OCI-LY3 (cell line): ENCODE data around the gene GULP1.

Experiments
- H2AFZ ChIP-seq: fragments of 200-600, 300-600 bp; shearing (Covaris generic); 2 replicates; pipeline ENCODE4 v1.6.0; 2014; ENCODE audit warnings: antibody characterized with exemption, low read depth, low read length
- H3K27ac ChIP-seq: fragments of 200-600, 300-600 bp; sonication (generic); 2 replicates; pipeline ENCODE4 v1.5.1; 2014; ENCODE audit warnings: mild to moderate bottlenecking, low read length, moderate library complexity, mixed read lengths
- H3K27me3 ChIP-seq: fragments of 200-600, 300-600 bp; sonication (generic); 2 replicates; pipeline ENCODE4 v1.6.1; 2014; ENCODE audit warnings: low read depth, low read length, mixed read lengths
- H3K36me3 ChIP-seq: fragments of 200-600, 300-600 bp; sonication (generic); replicated peaks from 2 replicates; pipeline ENCODE3; 2014; ENCODE audit warnings: low read depth, low read length, mixed read lengths
- H3K4me1 ChIP-seq: fragments of 300-600, 200-600 bp; sonication (generic); 2 replicates; pipeline ENCODE4 v1.6.1; 2014; ENCODE audit warnings: low read length, mixed read lengths
- H3K4me2 ChIP-seq: fragments of 200-600, 300-600 bp; sonication (generic); 2 replicates; pipeline ENCODE4 v1.6.1; 2014; ENCODE audit warnings: low read length, mixed read lengths
- H3K4me3 ChIP-seq: fragments of 300-600, 200-600 bp; sonication (generic); 2 replicates; pipeline ENCODE4 v1.5.1; 2014; ENCODE audit warnings: antibody characterized with exemption, mild to moderate bottlenecking, low read length, moderate library complexity
- H3K79me2 ChIP-seq: fragments of 300-600, 200-600 bp; shearing (Covaris generic); 2 replicates; pipeline ENCODE4 v1.6.1; 2014; ENCODE audit warnings: mild to moderate bottlenecking, low read length, mixed read lengths
- H3K9ac ChIP-seq: fragments of 300-600, 200-600 bp; shearing (Covaris generic); 2 replicates; pipeline ENCODE4 v1.6.0; 2014; ENCODE audit warnings: mild to moderate bottlenecking, low read length, moderate library complexity
- H3K9me3 ChIP-seq: fragments of 200-600, 300-600 bp; shearing (Covaris generic); 2 replicates; pipeline ENCODE4 v1.6.1; 2014; ENCODE audit warnings: low read length, mixed read lengths; ENCODE audit not compliant: insufficient read depth
- H4K20me1 ChIP-seq: fragments of 200-600, 300-600 bp; sonication (generic); 2 replicates; pipeline ENCODE4 v1.6.1; 2016; ENCODE audit warnings: low read length, mixed read lengths; ENCODE audit not compliant: insufficient read depth
- EZH2phosphoT487 ChIP-seq: fragments of 200-600 bp; shearing (Covaris generic); IDR thresholded peaks from 2 replicates; pipeline ENCODE4 v1.6.1; 2018; ENCODE audit warnings: antibody characterized with exemption, mixed run types, low read depth
- TF ChIP-seq, protein P1 (sequence below): fragments of 200-600, 300-600 bp; sonication (generic); IDR thresholded peaks from 2 replicates; pipeline ENCODE4 v1.5.1; 2014; ENCODE audit warnings: antibody characterized with exemption, low read length, low read depth

GULP1 gene

DNA sequence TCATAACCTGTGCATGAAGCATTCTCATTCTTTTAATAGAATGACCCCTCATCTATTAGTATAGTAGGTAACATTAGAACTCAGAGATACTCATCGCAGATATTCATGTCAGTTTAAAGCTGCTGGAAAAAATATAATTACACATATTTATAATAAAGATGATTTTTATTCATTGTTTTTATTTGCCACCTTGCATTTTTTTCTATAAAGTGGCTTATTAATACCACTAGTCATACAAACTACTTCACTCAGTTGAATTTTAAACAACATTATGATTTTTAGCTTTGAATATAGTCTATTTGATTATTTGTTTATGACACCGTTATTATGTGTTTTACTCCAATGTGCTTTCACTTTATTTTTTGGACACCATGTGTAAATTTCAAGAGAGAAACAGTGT, 23.9 kb upstream of the GULP1 start:
- Histone ChIP-seq H3K4me2 (no peak overlapping the region), H3K27ac (no peak overlapping the region), H2AFZ (no peak overlapping the region), H3K36me3 (no peaks in the 10 kb centered on the region), H3K79me2 (no peaks in the 10 kb centered on the region), H4K20me1 (no peaks in the 10 kb centered on the region), H3K4me1 (no peaks in the 10 kb centered on the region), H3K27me3 (no peaks in the 10 kb centered on the region), H3K4me3 (no peak overlapping the region), H3K9ac (no peak overlapping the region), H3K9me3 (no peaks in the 10 kb centered on the region)
- TF ChIP-seq EZH2phosphoT487, result no peak
- TF ChIP-seq, protein P1, sequence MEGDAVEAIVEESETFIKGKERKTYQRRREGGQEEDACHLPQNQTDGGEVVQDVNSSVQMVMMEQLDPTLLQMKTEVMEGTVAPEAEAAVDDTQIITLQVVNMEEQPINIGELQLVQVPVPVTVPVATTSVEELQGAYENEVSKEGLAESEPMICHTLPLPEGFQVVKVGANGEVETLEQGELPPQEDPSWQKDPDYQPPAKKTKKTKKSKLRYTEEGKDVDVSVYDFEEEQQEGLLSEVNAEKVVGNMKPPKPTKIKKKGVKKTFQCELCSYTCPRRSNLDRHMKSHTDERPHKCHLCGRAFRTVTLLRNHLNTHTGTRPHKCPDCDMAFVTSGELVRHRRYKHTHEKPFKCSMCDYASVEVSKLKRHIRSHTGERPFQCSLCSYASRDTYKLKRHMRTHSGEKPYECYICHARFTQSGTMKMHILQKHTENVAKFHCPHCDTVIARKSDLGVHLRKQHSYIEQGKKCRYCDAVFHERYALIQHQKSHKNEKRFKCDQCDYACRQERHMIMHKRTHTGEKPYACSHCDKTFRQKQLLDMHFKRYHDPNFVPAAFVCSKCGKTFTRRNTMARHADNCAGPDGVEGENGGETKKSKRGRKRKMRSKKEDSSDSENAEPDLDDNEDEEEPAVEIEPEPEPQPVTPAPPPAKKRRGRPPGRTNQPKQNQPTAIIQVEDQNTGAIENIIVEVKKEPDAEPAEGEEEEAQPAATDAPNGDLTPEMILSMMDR, result no peak

DNA sequence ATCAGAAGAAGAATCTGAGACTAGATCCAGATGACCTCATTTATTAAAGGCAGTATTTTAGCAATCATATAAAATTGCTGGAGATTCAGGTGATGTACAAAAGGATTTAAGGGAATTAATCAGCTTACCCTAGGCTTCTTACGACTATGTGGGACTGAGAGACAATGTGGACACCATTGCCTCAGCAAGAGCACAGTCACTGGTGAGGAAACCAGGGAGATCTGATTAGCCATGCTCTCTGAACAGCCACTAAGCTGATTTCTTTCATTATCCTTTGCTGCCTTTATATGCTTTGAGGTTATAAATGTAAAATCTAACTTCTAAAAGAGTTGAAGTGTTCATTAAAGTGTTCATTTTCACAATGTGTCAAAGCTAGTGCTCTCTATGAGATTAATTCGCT, 22.7 kb upstream of the GULP1 start:
- H3K4me2 ChIP-seq, result no peak overlapping the region
- no peaks in the 10 kb centered on the region for H3K4me1 ChIP-seq
- no peaks in the 10 kb centered on the region for H3K27me3 ChIP-seq
- H3K9ac ChIP-seq, result no peak overlapping the region
- H3K36me3 ChIP-seq, result no peaks in the 10 kb centered on the region
- no peak overlapping the region for H2AFZ ChIP-seq
- no peaks in the 10 kb centered on the region for H3K79me2 ChIP-seq
- no peak overlapping the region for H3K4me3 ChIP-seq
- no peak overlapping the region for H3K27ac ChIP-seq
- no peaks in the 10 kb centered on the region for H3K9me3 ChIP-seq
- TF ChIP-seq, protein P1, result no peak
- TF ChIP-seq EZH2phosphoT487, result no peak
- no peaks in the 10 kb centered on the region for H4K20me1 ChIP-seq

DNA sequence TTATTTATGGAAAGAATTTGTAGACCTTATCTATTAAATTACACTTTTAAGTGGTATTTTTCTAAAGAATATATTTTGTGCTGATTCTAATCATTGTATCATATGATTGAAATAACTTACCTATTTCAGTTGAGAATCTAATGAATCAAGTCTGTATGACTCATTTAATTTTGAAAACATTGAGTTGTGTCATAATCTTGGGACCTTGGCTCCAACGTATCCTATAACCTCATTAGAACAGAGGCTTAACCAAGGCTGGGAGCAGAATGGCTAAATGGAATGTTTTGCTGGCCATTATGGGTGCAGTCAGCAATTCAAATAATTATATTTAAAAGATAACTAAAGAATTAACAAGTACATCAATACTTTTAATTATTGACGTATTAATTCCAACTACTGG, 19.6 kb upstream of the GULP1 start:
- Histone ChIP-seq H3K4me3 (no peak overlapping the region), H3K9ac (no peak overlapping the region), H3K4me2 (no peak overlapping the region), H3K9me3 (no peaks in the 10 kb centered on the region), H2AFZ (no peak overlapping the region), H3K79me2 (no peaks in the 10 kb centered on the region), H3K27ac (no peak overlapping the region), H3K4me1 (no peaks in the 10 kb centered on the region), H3K36me3 (no peaks in the 10 kb centered on the region), H3K27me3 (no peaks in the 10 kb centered on the region), H4K20me1 (no peaks in the 10 kb centered on the region)
- TF ChIP-seq, protein P1, result no peak
- no peak for TF ChIP-seq EZH2phosphoT487

DNA sequence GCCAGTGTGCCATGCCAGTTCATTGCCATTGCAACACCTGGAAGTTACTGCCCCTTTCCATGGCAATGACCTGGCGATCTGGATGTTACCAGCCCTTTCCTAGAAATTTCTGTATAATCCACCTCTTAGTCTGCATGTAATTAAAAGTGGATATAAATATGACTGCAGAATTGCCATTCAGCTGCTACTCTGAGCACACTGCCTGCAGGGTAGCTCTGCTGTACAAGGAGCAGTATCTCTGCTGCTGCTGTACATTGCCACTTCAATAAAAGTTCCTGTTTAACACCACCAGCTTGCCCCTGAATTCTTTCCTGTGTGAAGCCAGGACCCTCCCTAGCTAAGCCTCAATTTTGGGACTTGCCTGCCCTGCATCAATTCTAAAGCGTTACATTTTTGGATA, 17.4 kb upstream of the GULP1 start:
- Histone ChIP-seq H3K4me2 (no peak overlapping the region), H3K4me1 (no peaks in the 10 kb centered on the region), H2AFZ (no peak overlapping the region), H4K20me1 (no peaks in the 10 kb centered on the region), H3K9ac (no peak overlapping the region), H3K9me3 (no peaks in the 10 kb centered on the region), H3K79me2 (no peaks in the 10 kb centered on the region), H3K36me3 (no peaks in the 10 kb centered on the region), H3K27ac (no peak overlapping the region), H3K27me3 (no peaks in the 10 kb centered on the region), H3K4me3 (no peak overlapping the region)
- TF ChIP-seq, protein P1, result no peak
- no peak for TF ChIP-seq EZH2phosphoT487
